Stomach (tissue), 9 donors: ENCODE measurements around the gene GSX1. TPM values are rescaled to one million over a fixed set of nuclear protein-coding genes. Genes with fewer than 3 reads are reported as not detected.

Experiments
- DNase-seq, 2 donors: peaks; one replicate each; pipeline versions ENCODE4 v3.0.0 to v3.0.0-alpha.2; 2013 to 2019
- H3K27ac ChIP-seq, 5 donors: fragments of 200-600 bp in 4 of 5; sonication (generic) in 4 of 5; one replicate each; pipeline ENCODE4 v1.5.1; 2013 to 2019; ENCODE audit warnings: mild to moderate bottlenecking in 1 of 5, moderate library complexity in 1 of 5
- H3K27me3 ChIP-seq, 3 donors: fragments of 200-600 bp; sonication (generic); one replicate each; pipeline ENCODE4 v1.5.1; 2017 to 2019; ENCODE audit warnings: mixed run types in 1 of 3
- H3K36me3 ChIP-seq, 4 donors: fragments of 200-600 bp; sonication (generic); 1 replicate in 3 of 4; 2 replicates in 1 of 4; pipeline ENCODE4 v1.5.1; 2016 to 2019
- H3K4me1 ChIP-seq, 4 donors: fragments of 200-600 bp; sonication (generic); one replicate each; pipeline ENCODE4 v1.5.1; 2016 to 2019
- H3K4me3 ChIP-seq, 4 donors: fragments of 200-600 bp; sonication (generic) in 3 of 4; one replicate each; pipeline ENCODE4 v1.5.1; 2016 to 2019; ENCODE audit warnings: mild to moderate bottlenecking in 1 of 4
- H3K9me3 ChIP-seq, 4 donors: fragments of 200-600 bp; sonication (generic); one replicate each; pipeline ENCODE4 v1.5.1; 2016 to 2019
- EP300 ChIP-seq: sonication (generic); formaldehyde crosslinking; IDR thresholded peaks from one replicate; pipeline ENCODE4 v1.6.1; 2017; ENCODE audit warnings: antibody characterized with exemption
- POLR2A ChIP-seq, 4 donors: fragments of 450-650 bp; IDR thresholded peaks; one replicate each; pipeline ENCODE4 v1.6.1; 2016; ENCODE audit warnings: antibody characterized with exemption in 4 of 4, control low read depth in 2 of 4, mild to moderate bottlenecking in 1 of 4, moderate library complexity in 1 of 4
- POLR2AphosphoS5 ChIP-seq, 3 donors: sonication (generic); formaldehyde crosslinking; IDR thresholded peaks; one replicate each; pipeline ENCODE4 v1.6.1; 2016; ENCODE audit warnings: antibody characterized with exemption in 3 of 3
- WGBS, 5 donors: extraction: QIAGEN DNeasy Blood & Tissue Kit in 3 of 5; methylation state at CpG; one replicate each; pipeline versions ENCODE4 v1.1.5 to v1.1.7; 2013 to 2018; 5-methylcytosine and 5-hydroxymethylcytosine counted together
- intact Hi-C: fragments of 100-400 bp; cut with DNase I; formaldehyde crosslinking; loops from one replicate; pipeline ENCODE4 v1.15.1; 2023; ENCODE audit warnings: low total_unique reads
- polyA plus RNA-seq, 3 donors: library from polyadenylated mRNA; stranded (reverse); fragments of 200-250 nt; gene quantifications; one replicate each; pipeline ENCODE4 v1.2.3, GENCODE V29; 2013
- small RNA-seq, 4 donors: library from RNA; depleted of rRNA; stranded (forward); fragments of <200 nt; gene quantifications; one replicate each; pipeline ENCODE3, GENCODE V24; 2016
- total RNA-seq, 5 donors: library from RNA; depleted of rRNA; stranded (reverse); fragments of >200 nt; gene quantifications; one replicate each; pipeline versions ENCODE4 v1.1.0 to v1.2.3, GENCODE V29; 2014 to 2016
- TF ChIP-seq, protein P1 (sequence below), 7 experiments: fragments of 450-650 bp in 4 of 7; fragments of 200-600 bp in 3 of 7; sonication (generic) in 3 of 7; IDR thresholded peaks; one replicate each; pipeline ENCODE4 v1.5.1; 2016 to 2019; ENCODE audit warnings: antibody characterized with exemption in 7 of 7, control low read depth in 2 of 7, mild to moderate bottlenecking in 1 of 7
- donor health status: healthy with polysubstance abuse.
- donor health status: Bipolar disorder and iron deficiency.
- donor health status: healthy.

GSX1 gene
- total and polyA plus RNA-seq, 8 donors: not detected

DNA sequence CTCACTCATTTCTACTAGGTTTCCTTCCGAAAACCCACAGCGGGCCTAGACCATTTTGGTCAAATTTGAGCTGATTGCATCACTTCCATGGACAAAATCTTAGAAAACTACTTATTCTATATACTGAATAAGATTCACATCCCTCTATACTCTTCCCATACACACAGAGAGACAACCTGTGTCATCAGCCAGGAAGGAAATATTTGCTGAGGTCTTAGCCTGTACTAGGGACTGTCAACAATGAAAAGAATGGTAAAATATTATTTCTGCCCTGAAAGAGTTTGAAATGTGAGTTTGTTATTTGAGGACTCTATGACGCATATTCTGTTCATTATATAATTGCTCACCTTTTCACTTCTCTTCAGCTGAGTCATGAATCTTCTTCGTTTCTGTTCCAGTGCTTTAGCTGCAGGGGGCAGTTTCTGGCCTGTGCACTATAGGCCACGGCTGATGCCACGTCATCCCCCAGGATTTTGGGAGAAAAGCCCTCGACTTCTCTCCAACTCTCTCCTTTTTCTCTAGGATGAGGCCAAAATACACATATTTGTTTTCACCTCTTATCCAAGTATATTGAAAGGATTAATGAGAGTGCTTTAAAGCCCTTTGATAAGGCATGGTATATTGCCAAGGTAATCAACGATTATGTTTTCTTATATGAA lies 47.7 kb downstream of the GSX1 start:
- H3K27me3 ChIP-seq: peaks cover 0 to 46% (median 4%) of the 10 kb centered on the region in 3 donors
- no peaks in the 10 kb centered on the region for H3K4me1 ChIP-seq
- H3K4me3 ChIP-seq: no peak overlapping the region
- TF ChIP-seq POLR2A (IDR thresholded peaks at IDR 0.05) (no peak), EP300 (no peak), POLR2AphosphoS5 (IDR thresholded peaks at IDR 0.05) (no peak)
- TF ChIP-seq, protein P1, sequence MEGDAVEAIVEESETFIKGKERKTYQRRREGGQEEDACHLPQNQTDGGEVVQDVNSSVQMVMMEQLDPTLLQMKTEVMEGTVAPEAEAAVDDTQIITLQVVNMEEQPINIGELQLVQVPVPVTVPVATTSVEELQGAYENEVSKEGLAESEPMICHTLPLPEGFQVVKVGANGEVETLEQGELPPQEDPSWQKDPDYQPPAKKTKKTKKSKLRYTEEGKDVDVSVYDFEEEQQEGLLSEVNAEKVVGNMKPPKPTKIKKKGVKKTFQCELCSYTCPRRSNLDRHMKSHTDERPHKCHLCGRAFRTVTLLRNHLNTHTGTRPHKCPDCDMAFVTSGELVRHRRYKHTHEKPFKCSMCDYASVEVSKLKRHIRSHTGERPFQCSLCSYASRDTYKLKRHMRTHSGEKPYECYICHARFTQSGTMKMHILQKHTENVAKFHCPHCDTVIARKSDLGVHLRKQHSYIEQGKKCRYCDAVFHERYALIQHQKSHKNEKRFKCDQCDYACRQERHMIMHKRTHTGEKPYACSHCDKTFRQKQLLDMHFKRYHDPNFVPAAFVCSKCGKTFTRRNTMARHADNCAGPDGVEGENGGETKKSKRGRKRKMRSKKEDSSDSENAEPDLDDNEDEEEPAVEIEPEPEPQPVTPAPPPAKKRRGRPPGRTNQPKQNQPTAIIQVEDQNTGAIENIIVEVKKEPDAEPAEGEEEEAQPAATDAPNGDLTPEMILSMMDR (IDR thresholded peaks at IDR 0.05): no peak
- no peaks in the 10 kb centered on the region for H3K36me3 ChIP-seq
- DNase-seq: no peak
- H3K9me3 ChIP-seq: peaks cover 0 to 12% (median 8%) of the 10 kb centered on the region in 4 donors
- no peak overlapping the region for H3K27ac ChIP-seq
- WGBS, 5 donors: 47 to 62% (median 51%) methylated on average over 8 of the region's 8 CpGs
- intact Hi-C loops: no loop called here

DNA sequence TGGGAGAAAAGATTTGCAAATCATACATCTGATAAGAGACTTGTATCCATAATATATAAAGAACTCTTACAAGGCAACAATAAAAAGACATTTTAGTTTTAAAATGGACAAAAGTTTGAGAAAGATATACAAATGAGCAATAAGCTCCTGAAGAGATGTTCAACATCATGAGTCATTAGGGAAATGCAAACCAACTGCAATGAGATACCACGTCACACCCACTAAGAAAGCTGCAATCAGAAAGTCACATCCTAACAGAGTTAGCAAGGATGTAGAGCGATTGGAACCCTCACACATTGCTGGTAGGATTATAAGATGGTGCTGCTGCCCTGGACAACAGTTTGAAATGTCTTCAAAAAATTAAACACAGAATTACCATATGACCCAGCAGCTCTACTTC lies 50.3 kb downstream of the GSX1 start:
- WGBS, 5 donors: 72 to 85% (median 81%) methylated on average over 2 of the region's 2 CpGs
- Histone ChIP-seq H3K36me3 (no peaks in the 10 kb centered on the region), H3K27ac (no peak overlapping the region), H3K9me3 (peaks cover 0 to 12% (median 8%) of the 10 kb centered on the region in 4 donors), H3K4me3 (no peak overlapping the region), H3K4me1 (no peaks in the 10 kb centered on the region), H3K27me3 (peaks cover 0 to 33% (median 4%) of the 10 kb centered on the region in 3 donors)
- intact Hi-C loops: no loop called here
- TF ChIP-seq EP300 (no peak), POLR2AphosphoS5 (IDR thresholded peaks at IDR 0.05) (no peak), POLR2A (IDR thresholded peaks at IDR 0.05) (no peak)
- TF ChIP-seq, protein P1 (IDR thresholded peaks at IDR 0.05): no peak
- DNase-seq: no peak

Small RNAs within 50 kb of the gene (small RNA-seq; reads per million reads assigned to genes)
- gene RNU6-73P: 0 reads per million in 4 donors

Other genes with a start within 250 kb of the GSX1 start
- 10 to 100 TPM in 3 of 5 donors, 1 to 10 TPM in 2; 3.5 to 35.7 (median 17.8) TPM for gene LNX2, start 172.0 kb upstream of the GSX1 start, total RNA-seq
- gene LNX2, start 172.0 kb upstream of the GSX1 start, polyA plus RNA-seq: 10 to 100 TPM in 1 of 3 donors, 1 to 10 TPM in 2; 4.2 to 10.8 (median 7.8) TPM
- gene POLR1D, start 170.6 kb upstream of the GSX1 start, total RNA-seq: 100 to 1,000 TPM in 2 of 5 donors, 10 to 100 TPM in 3; 43.7 to 179 (median 71.6) TPM
- gene POLR1D, start 170.6 kb upstream of the GSX1 start, polyA plus RNA-seq: 100 to 1,000 TPM; 148 to 230 (median 184) TPM
- gene PDX1, start 127.5 kb downstream of the GSX1 start, total RNA-seq: under 1 TPM in 2 of 5 donors, not detected in 3; 0.29 to 0.92 TPM
- 1 to 10 TPM in 2 of 3 donors, under 1 TPM in 1; 0.13 to 1.8 (median 1.2) TPM for gene PDX1, start 127.5 kb downstream of the GSX1 start, polyA plus RNA-seq
- gene CDX2, start 176.8 kb downstream of the GSX1 start, total RNA-seq: 100 to 1,000 TPM in 1 of 5 donors, 1 to 10 TPM in 1, not detected in 3; 2.4 to 106 TPM
- gene CDX2, start 176.8 kb downstream of the GSX1 start, polyA plus RNA-seq: under 1 TPM in 2 of 3 donors, not detected in 1; 0.03 to 0.12 TPM
- 100 to 1,000 TPM in 1 of 5 donors, 1 to 10 TPM in 1, not detected in 3; 1.1 to 165 TPM for gene URAD, start 196.2 kb downstream of the GSX1 start, total RNA-seq
- under 1 TPM in 1 of 3 donors, not detected in 2; 0.13 TPM for gene URAD, start 196.2 kb downstream of the GSX1 start, polyA plus RNA-seq